ENCODE results near the gene PDK1. TPM values are rescaled to one million over a fixed set of nuclear protein-coding genes. Genes with fewer than 3 reads are reported as not detected.

Gene PDK1
- polyA plus RNA-seq, 3 donors: 5.4 to 10.3 (median 9.7) TPM

- peaks cover 16 to 29% of the 10 kb centered on the region in 2 donors for H3K9me3 ChIP-seq (replicated peaks in 1 of 2; ENCODE audit: control insufficient read depth in 1 of 2, insufficient read depth in 1 of 2, low read length in 2 of 2)
- H3K36me3 Mint-ChIP-seq: peaks cover 70 to 78% of the 10 kb centered on the region in 2 donors
- no peaks in the 10 kb centered on the region for H3K27me3 ChIP-seq (ENCODE audit: control insufficient read depth in 2 of 2, insufficient read depth in 2 of 2, low read length in 2 of 2)
- peaks cover 25 to 50% (median 38%) of the 10 kb centered on the region in 7 donors for H3K9me3 Mint-ChIP-seq
- intact Hi-C loops (cut with micrococcal nuclease): no loop called here
- H4K20me1 ChIP-seq (ENCODE audit: insufficient read depth, low read length): no peaks in the 10 kb centered on the region
- no peak overlapping the region for H3K9ac ChIP-seq (ENCODE audit: insufficient read depth, low read length, poor library complexity, severe bottlenecking)
- H3K27me3 Mint-ChIP-seq (ENCODE audit: low read depth in 3 of 3): no peaks in the 10 kb centered on the region
- H3K4me3 ChIP-seq (replicated peaks in 1 of 3; ENCODE audit: low read depth in 2 of 3, low read length in 3 of 3): no peak overlapping the region
- no peak overlapping the region for H3K4me2 ChIP-seq (replicated peaks; ENCODE audit: extremely low read depth, low read length, poor library complexity, severe bottlenecking)
- no peak for DNase-seq
- H3K4me1 ChIP-seq (ENCODE audit: control insufficient read depth in 1 of 2, insufficient read depth in 2 of 2, low read length in 2 of 2): no peaks in the 10 kb centered on the region
- no peaks in the 10 kb centered on the region for H3K79me2 ChIP-seq (ENCODE audit: insufficient read depth, low read length)
- WGBS (ENCODE audit: insufficient coverage): no CpG with 5 or more reads among the region's 1 CpG
- no peak overlapping the region for H2AFZ ChIP-seq (ENCODE audit: insufficient read depth, low read depth, low read length, poor library complexity, severe bottlenecking)
- H3K4me1 Mint-ChIP-seq: no peaks in the 10 kb centered on the region
- H3K36me3 ChIP-seq (replicated peaks in 1 of 2; ENCODE audit: control insufficient read depth in 1 of 2, insufficient read depth in 2 of 2, low read length in 2 of 2): peaks cover 21 to 79% of the 10 kb centered on the region in 2 donors
- no peak for TF ChIP-seq CTCF (IDR thresholded peaks at IDR 0.05)
- H3K27ac Mint-ChIP-seq: no peak overlapping the region
- H3K4me3 Mint-ChIP-seq: no peak overlapping the region
- no peak overlapping the region for H3K27ac ChIP-seq (ENCODE audit: low read depth in 1 of 2, low read length in 2 of 2)
Observed at GRCh38 chr2:172578054-172578453, 22.2 kb downstream of the PDK1 start.

GRCh38 chr2:172578860-172579512 is 23.1 kb downstream of the PDK1 start:
- no peaks in the 10 kb centered on the region for H3K4me1 ChIP-seq (ENCODE audit: control insufficient read depth in 1 of 2, insufficient read depth in 2 of 2, low read length in 2 of 2)
- H3K27ac ChIP-seq (ENCODE audit: low read depth in 1 of 2, low read length in 2 of 2): no peak overlapping the region
- peaks cover 14 to 25% of the 10 kb centered on the region in 2 donors for H3K9me3 ChIP-seq (replicated peaks in 1 of 2; ENCODE audit: control insufficient read depth in 1 of 2, insufficient read depth in 1 of 2, low read length in 2 of 2)
- Mint-ChIP-seq H3K36me3 (peaks cover 64 to 75% of the 10 kb centered on the region in 2 donors), H3K27me3 (ENCODE audit: low read depth in 3 of 3) (no peaks in the 10 kb centered on the region), H3K9me3 (peaks cover 24 to 46% (median 37%) of the 10 kb centered on the region in 7 donors), H3K4me3 (no peak overlapping the region), H3K4me1 (no peaks in the 10 kb centered on the region), H3K27ac (no peak overlapping the region)
- H3K79me2 ChIP-seq (ENCODE audit: insufficient read depth, low read length): no peaks in the 10 kb centered on the region
- no peak overlapping the region for H3K4me3 ChIP-seq (replicated peaks in 1 of 3; ENCODE audit: low read depth in 2 of 3, low read length in 3 of 3)
- no peak overlapping the region for H3K9ac ChIP-seq (ENCODE audit: insufficient read depth, low read length, poor library complexity, severe bottlenecking)
- no peak for TF ChIP-seq CTCF (IDR thresholded peaks at IDR 0.05)
- intact Hi-C loops (cut with micrococcal nuclease): no loop called here
- no peak overlapping the region for H3K4me2 ChIP-seq (replicated peaks; ENCODE audit: extremely low read depth, low read length, poor library complexity, severe bottlenecking)
- no peak for DNase-seq
- no CpG with 5 or more reads among the region's 2 CpGs for whole genome bisulfite sequencing (ENCODE audit: insufficient coverage)
- H3K36me3 ChIP-seq (replicated peaks in 1 of 2; ENCODE audit: control insufficient read depth in 1 of 2, insufficient read depth in 2 of 2, low read length in 2 of 2): peaks cover 21 to 77% of the 10 kb centered on the region in 2 donors
- no peaks in the 10 kb centered on the region for H4K20me1 ChIP-seq (ENCODE audit: insufficient read depth, low read length)
- no peaks in the 10 kb centered on the region for H3K27me3 ChIP-seq (ENCODE audit: control insufficient read depth in 2 of 2, insufficient read depth in 2 of 2, low read length in 2 of 2)
- no peak overlapping the region for H2AFZ ChIP-seq (ENCODE audit: insufficient read depth, low read depth, low read length, poor library complexity, severe bottlenecking)

Data from CD14-positive monocyte (primary cell).